ENCODE data around the gene RSPO4. TPM values are rescaled to one million over a fixed set of nuclear protein-coding genes. Genes with fewer than 3 reads are reported as not detected.
"Not testable (repeated sequence)": the region's sequence is repeated elsewhere in the genome, so short reads cannot be mapped to it uniquely, and the experiment has no call there.

RSPO4 gene
- total and polyA plus RNA-seq, 2 donors = 0.08 TPM; not detected in 1

DNA sequence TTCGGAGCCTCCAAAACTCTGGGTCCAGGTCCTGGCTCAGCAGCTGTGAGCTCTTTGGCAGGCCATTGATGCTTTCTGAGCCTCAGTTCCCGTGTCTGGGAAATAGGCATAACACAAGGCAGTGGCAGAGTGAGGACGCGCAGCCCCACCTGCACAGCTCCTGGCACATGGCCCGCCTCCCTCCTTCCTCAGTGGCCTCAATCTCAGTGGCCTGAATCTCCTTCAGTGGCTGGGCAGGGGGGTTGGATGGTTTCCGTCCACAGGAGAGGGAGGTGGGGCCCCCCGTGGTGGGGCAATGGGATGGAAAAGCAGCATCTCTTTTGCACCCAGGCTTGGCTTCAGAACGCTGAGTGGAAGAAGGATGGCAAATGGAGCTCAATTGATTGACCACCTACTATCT is 5.1 kb downstream of the RSPO4 start:
- no peak for DNase-seq (ENCODE audit: extremely low spot score)
- Histone ChIP-seq H3K27ac (ENCODE audit: low read depth) (no peak overlapping the region), H3K36me3 (ENCODE audit: insufficient read depth) (no peaks in the 10 kb centered on the region), H3K4me1 (ENCODE audit: insufficient read depth) (no peaks in the 10 kb centered on the region), H3K4me3 (ENCODE audit: low read depth, low read length) (no peak overlapping the region)
- 82% methylated on average over 8 of the region's 8 CpGs for WGBS

DNA sequence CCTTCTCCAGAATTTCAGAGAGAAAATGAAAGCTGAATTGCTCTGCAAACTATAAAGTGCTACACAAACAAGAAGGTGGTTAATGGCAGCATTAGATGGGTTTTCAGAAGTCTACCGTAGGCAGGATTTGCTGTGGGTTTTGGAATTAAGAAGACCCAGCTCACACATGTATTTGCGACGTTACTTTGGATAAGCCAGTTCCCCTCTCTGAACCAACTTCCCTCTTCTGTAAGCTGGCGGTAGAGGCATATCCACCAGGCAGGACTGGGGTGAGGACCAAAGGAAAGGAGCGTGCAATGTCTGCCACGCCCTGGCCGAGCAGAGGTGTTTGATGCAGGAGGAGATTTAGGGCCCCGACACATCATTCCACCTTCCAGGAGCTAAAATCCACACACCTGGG is 6.9 kb downstream of the RSPO4 start:
- no peak overlapping the region for H3K4me3 ChIP-seq (ENCODE audit: low read depth, low read length)
- H3K4me1 ChIP-seq (ENCODE audit: insufficient read depth) = no peaks in the 10 kb centered on the region
- H3K27ac ChIP-seq (ENCODE audit: low read depth) = no peak overlapping the region
- H3K36me3 ChIP-seq (ENCODE audit: insufficient read depth) = no peaks in the 10 kb centered on the region
- DNase-seq (ENCODE audit: extremely low spot score) = no peak
- WGBS = 67% methylated on average over 8 of the region's 8 CpGs

DNA sequence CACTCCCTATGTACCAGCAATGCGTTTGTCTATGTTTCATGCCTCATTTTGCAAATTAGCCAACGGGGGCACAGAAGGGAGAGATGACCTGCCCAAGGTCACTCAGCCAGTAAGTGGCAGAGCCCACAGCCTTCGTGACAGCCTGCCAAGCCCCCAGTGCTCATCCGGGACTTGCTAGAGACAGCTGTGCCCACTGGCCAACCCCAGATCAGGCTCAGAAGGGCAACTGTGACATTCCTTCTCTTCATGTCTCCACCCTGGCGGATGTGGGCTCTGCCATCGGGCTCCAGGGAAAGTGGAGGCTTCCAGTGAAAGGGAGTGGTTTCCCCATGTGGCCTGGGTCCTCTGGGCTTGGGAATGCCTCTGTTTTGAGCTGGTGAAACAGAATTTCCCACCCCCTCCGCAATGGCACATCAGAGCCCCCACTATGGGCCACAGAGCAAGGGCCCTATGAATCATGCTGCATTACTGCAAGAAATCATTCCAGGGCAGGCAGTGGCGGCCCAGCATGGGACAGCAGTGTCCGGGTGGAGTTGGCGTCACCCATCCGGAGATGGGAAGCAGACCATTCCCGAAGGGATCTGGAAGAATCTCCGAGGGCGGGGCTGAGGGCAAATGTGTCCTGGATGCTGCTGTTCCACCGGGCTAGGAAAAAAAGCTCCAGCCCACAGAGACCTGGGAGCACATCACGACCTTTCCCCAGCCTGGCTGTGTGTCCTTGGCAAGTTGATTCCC is 9.1 kb downstream of the RSPO4 start:
- Histone ChIP-seq H3K36me3 (ENCODE audit: insufficient read depth) (no peaks in the 10 kb centered on the region), H3K4me1 (ENCODE audit: insufficient read depth) (no peaks in the 10 kb centered on the region), H3K4me3 (ENCODE audit: low read depth, low read length) (no peak overlapping the region), H3K27ac (ENCODE audit: low read depth) (no peak overlapping the region)
- DNase-seq (ENCODE audit: extremely low spot score) = no peak
- 79% methylated on average over 16 of the region's 16 CpGs for WGBS

DNA sequence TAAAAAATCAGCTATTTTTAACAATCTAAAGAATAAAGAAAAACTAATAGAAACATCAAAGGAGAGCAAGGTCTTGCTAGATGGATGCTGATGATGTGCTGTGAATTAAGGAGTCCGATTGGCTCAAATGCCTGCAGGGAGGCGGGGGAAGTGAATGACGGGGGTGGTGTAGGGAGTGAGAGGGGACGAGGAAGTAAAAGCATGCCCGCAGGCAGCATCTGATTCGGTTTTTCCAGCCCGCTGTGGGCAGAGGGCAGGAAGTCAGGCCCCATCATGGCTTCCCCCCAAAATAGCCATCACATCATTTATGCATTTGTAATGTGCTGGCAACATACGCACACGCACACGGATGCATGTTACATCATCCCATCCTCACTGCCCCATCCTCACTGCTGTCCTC is 10.3 kb downstream of the RSPO4 start:
- Histone ChIP-seq H3K4me3 (ENCODE audit: low read depth, low read length) (no peak overlapping the region), H3K4me1 (ENCODE audit: insufficient read depth) (no peaks in the 10 kb centered on the region), H3K27ac (ENCODE audit: low read depth) (no peak overlapping the region), H3K36me3 (ENCODE audit: insufficient read depth) (no peaks in the 10 kb centered on the region)
- DNase-seq (ENCODE audit: extremely low spot score) = no peak
- 79% methylated on average over 10 of the region's 10 CpGs for WGBS

DNA sequence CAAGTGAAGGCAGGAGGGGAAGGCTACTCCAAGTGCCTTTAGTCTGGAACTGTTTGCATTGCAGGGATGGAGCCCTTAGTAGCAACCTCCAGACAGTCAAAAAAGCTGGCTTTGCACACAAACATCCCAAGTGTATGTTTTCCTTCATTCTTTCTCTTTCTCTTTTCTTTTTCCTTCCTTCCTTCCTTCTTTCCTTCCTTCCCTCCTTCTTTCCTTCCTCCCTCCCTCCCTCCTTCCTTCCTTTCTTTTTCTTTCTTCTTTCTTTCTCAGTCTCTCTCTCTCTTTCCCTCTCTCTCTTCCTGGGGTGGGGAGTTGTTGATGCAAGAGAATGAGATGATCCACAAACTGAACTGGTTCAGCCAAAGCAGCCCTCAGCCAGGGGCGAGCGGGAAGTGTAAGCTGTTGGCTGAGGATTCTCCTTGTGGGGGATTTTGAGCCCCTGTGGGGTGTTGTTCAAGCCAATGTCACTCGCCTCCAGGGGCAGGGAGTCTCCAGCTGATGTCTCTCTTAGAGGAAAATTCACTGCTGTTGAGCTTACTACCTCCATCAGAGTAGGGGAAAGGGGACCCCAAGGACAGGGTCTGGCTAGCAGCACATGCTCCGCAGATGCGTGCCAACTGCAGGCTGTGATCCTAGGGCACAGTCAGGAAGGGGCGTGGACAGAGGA is 11.7 kb downstream of the RSPO4 start:
- WGBS = 59% methylated on average over 6 of the region's 6 CpGs
- H3K4me3 ChIP-seq (ENCODE audit: low read depth, low read length) = no peak overlapping the region
- no peaks in the 10 kb centered on the region for H3K36me3 ChIP-seq (ENCODE audit: insufficient read depth)
- no peaks in the 10 kb centered on the region for H3K4me1 ChIP-seq (ENCODE audit: insufficient read depth)
- DNase-seq (ENCODE audit: extremely low spot score) = no peak
- no peak overlapping the region for H3K27ac ChIP-seq (ENCODE audit: low read depth)

DNA sequence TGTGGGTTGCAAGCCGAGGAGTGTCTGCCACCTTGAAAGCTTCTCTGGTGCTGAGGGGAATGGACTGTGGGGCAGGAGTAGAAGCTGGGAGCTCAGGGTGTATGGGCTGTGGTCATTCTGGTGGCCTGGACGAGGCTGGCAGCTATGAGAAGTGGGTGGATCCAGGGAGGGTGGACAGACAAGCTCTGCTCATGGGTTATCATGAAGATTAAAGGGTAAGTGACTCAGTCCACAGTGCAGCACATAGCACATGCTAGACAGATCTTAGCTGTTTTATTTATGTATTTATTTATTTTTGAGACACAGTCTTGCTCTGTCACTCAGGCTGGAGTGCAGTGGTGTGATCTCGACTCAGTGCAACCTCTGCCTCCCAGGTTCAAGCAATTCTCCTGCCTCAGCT is 13.8 kb downstream of the RSPO4 start:
- no peaks in the 10 kb centered on the region for H3K4me1 ChIP-seq (ENCODE audit: insufficient read depth)
- no peak for DNase-seq (ENCODE audit: extremely low spot score)
- H3K4me3 ChIP-seq (ENCODE audit: low read depth, low read length) = no peak overlapping the region
- no peak overlapping the region for H3K27ac ChIP-seq (ENCODE audit: low read depth)
- 67% methylated on average over 3 of the region's 3 CpGs for WGBS
- no peaks in the 10 kb centered on the region for H3K36me3 ChIP-seq (ENCODE audit: insufficient read depth)

DNA sequence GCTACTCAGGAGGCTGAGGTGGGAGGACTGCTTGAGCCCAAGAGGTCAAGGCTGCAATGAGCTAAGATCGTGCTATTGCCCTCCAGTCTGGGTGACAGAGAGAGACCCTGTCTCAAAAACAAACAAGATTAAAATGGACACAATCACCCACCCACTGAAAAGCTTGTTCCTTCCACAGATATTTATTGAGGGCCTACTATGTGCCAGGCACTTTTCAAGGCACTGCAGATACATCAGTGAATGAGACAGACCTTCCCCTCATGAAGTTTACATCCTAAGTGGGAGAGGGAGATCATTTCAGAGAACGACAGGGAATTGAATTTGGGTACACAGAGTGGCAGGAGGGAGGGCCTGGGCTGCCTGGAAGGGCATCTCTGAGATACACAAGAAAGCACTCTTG is 14.4 kb downstream of the RSPO4 start:
- 67% methylated on average over 2 of the region's 2 CpGs for WGBS
- Histone ChIP-seq H3K4me3 (ENCODE audit: low read depth, low read length) (no peak overlapping the region), H3K36me3 (ENCODE audit: insufficient read depth) (no peaks in the 10 kb centered on the region), H3K27ac (ENCODE audit: low read depth) (no peak overlapping the region), H3K4me1 (ENCODE audit: insufficient read depth) (no peaks in the 10 kb centered on the region)
- DNase-seq (ENCODE audit: extremely low spot score) = no peak

DNA sequence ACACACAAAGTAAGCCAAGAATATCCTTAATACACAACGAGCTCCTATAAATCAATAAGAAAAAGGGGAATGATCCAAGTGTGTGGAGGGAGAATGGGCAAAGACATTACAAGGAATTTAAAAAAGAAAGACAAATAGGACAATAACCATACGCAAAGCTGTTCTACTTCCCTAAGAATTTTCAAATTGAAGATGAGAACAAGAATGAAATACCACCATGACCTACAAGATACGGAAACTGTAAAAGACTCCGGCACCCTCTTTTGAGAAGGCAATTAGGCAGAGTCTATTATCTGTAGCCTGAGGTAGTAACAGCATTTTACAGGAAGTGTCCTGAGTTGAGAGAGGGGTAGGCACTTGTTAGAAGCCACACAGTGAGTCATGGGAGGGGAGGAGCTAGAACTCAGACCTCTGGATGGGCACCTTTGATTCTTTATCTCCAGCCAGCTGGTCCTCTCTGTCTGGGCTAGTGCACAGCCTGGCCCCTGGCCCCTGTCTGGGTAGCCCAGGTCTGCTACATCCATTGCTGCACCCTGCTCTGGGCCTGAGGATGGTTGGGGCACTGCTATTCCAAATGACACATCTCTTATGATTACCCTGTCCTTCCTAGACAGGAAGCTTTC is 15.3 kb downstream of the RSPO4 start:
- WGBS = 60% methylated on average over 4 of the region's 4 CpGs
- DNase-seq (ENCODE audit: extremely low spot score) = no peak
- H3K4me3 ChIP-seq (ENCODE audit: low read depth, low read length) = no peak overlapping the region
- no peak overlapping the region for H3K27ac ChIP-seq (ENCODE audit: low read depth)
- no peaks in the 10 kb centered on the region for H3K36me3 ChIP-seq (ENCODE audit: insufficient read depth)
- no peaks in the 10 kb centered on the region for H3K4me1 ChIP-seq (ENCODE audit: insufficient read depth)

DNA sequence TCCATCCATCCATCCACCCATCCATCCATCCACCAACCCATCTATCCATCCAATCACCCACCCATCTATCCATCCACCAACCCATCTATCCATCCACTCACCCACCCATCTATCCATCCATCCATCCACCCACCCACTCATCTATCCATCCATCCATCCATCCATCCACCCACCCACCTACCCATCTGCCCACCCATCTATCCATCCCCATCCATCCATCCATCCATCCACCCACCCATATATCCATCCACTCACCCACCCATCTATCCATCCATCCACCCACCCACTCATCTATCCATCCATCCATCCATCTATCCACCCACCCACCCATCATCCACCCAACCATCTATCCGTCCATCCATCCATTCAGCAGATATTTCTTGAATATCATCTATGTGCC is 17.1 kb downstream of the RSPO4 start:
- 93% methylated on average over 1 of the region's 1 CpG for WGBS
- H3K4me1 ChIP-seq (ENCODE audit: insufficient read depth); H3K27ac ChIP-seq (ENCODE audit: low read depth); DNase-seq (ENCODE audit: extremely low spot score); H3K4me3 ChIP-seq (ENCODE audit: low read depth, low read length); H3K36me3 ChIP-seq (ENCODE audit: insufficient read depth): not testable (repeated sequence)

- Histone ChIP-seq H3K4me1 (ENCODE audit: insufficient read depth) (no peaks in the 10 kb centered on the region), H3K36me3 (ENCODE audit: insufficient read depth) (no peaks in the 10 kb centered on the region), H3K4me3 (ENCODE audit: low read depth, low read length) (no peak overlapping the region), H3K27ac (ENCODE audit: low read depth) (no peak overlapping the region)
- DNase-seq (ENCODE audit: extremely low spot score) = no peak
- 13% methylated on average over 9 of the region's 9 CpGs for WGBS
These were observed 19.4 kb downstream of the RSPO4 start for GRCh38 chr20:982754-983153.

GRCh38 chr20:977021-977420 is 25.1 kb downstream of the RSPO4 start:
- DNase-seq (ENCODE audit: extremely low spot score) = no peak
- Histone ChIP-seq H3K4me1 (ENCODE audit: insufficient read depth) (no peaks in the 10 kb centered on the region), H3K27ac (ENCODE audit: low read depth) (no peak overlapping the region), H3K4me3 (ENCODE audit: low read depth, low read length) (no peak overlapping the region), H3K36me3 (ENCODE audit: insufficient read depth) (no peaks in the 10 kb centered on the region)
- WGBS = 39% methylated on average over 1 of the region's 1 CpG

DNA sequence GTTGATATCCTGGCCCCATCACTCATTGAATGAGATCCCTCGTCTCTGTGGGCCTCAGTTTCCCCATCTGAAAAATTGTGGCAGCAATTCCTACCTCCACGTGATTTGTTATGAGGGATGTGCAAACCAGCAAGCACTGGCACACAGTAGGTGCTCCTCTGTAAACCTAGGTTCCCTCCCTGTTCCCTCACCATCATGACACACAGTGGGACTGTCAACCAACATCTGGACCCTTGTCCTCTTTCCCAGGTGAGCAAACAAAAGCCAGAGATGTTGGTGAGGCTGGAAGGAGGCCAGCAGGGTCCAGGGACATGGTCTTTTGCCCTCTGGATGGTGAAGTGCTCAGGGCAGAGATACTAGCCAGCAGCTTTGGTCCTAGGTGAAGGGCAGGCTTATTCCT is 26.1 kb downstream of the RSPO4 start:
- H3K4me3 ChIP-seq (ENCODE audit: low read depth, low read length) = no peak overlapping the region
- no peaks in the 10 kb centered on the region for H3K4me1 ChIP-seq (ENCODE audit: insufficient read depth)
- H3K36me3 ChIP-seq (ENCODE audit: insufficient read depth) = no peaks in the 10 kb centered on the region
- no peak for DNase-seq (ENCODE audit: extremely low spot score)
- WGBS = 63% methylated on average over 2 of the region's 2 CpGs
- H3K27ac ChIP-seq (ENCODE audit: low read depth) = no peak overlapping the region

GRCh38 chr20:973785-974194 is 28.3 kb downstream of the RSPO4 start:
- WGBS = 14% methylated on average over 6 of the region's 6 CpGs
- Histone ChIP-seq H3K4me1 (ENCODE audit: insufficient read depth) (no peaks in the 10 kb centered on the region), H3K36me3 (ENCODE audit: insufficient read depth) (no peaks in the 10 kb centered on the region), H3K4me3 (ENCODE audit: low read depth, low read length) (no peak overlapping the region), H3K27ac (ENCODE audit: low read depth) (no peak overlapping the region)
- no peak for DNase-seq (ENCODE audit: extremely low spot score)

- DNase-seq (ENCODE audit: extremely low spot score) = no peak
- Histone ChIP-seq H3K4me1 (ENCODE audit: insufficient read depth) (no peaks in the 10 kb centered on the region), H3K27ac (ENCODE audit: low read depth) (no peak overlapping the region), H3K4me3 (ENCODE audit: low read depth, low read length) (no peak overlapping the region), H3K36me3 (ENCODE audit: insufficient read depth) (no peaks in the 10 kb centered on the region)
- WGBS = 85% methylated on average over 9 of the region's 9 CpGs
These were observed 29.9 kb downstream of the RSPO4 start for GRCh38 chr20:972256-972655.
